ENCODE data around the gene ZNF234. TPM values are rescaled to one million over a fixed set of nuclear protein-coding genes. Genes with fewer than 3 reads are reported as not detected.

The ZNF234 gene
- total and polyA plus RNA-seq, 2 of the 8 experiments (the other 6 are each of a cell fraction or from before 2014, with no cell fraction given), result 1.9 to 12.3 TPM

- Histone ChIP-seq H3K14ac (ENCODE audit: insufficient read length) (no peak overlapping the region), H2BK20ac (ENCODE audit: low read length) (no peak overlapping the region), H3K4me3 (ENCODE audit: extremely low read depth in 1 of 4, insufficient read depth in 2 of 4, low read depth in 3 of 4, low read length in 4 of 4) (no peak overlapping the region), H4K20me1 (replicated peaks in 1 of 2; ENCODE audit: control insufficient read depth in 1 of 2, insufficient read depth in 2 of 2, low read length in 2 of 2) (no peaks in the 10 kb centered on the region), H3K4ac (replicated peaks; ENCODE audit: insufficient read length, low read depth, low read length) (no peak overlapping the region), H3K27me3 (replicated peaks in 1 of 4; ENCODE audit: control insufficient read depth in 3 of 4, extremely low read depth in 1 of 4, insufficient read depth in 3 of 4, low read length in 3 of 4) (no peaks in the 10 kb centered on the region), H2BK15ac (ENCODE audit: low read length) (no peak overlapping the region), H3K9me3 (ENCODE audit: insufficient read depth in 2 of 2, low read depth in 1 of 2, low read length in 1 of 2) (peaks cover 19 to 25% of the 10 kb centered on the region in 2 experiments), H3K4me1 (replicated peaks in 1 of 4; ENCODE audit: control insufficient read depth in 3 of 4, insufficient read depth in 4 of 4, low read length in 3 of 4) (no peaks in the 10 kb centered on the region), H3K79me1 (ENCODE audit: low read depth, low read length) (no peaks in the 10 kb centered on the region), H4K8ac (ENCODE audit: extremely low read depth, insufficient read depth, low read length) (no peak overlapping the region), H3K23me2 (ENCODE audit: low read depth, low read length) (no peaks in the 10 kb centered on the region), H3K18ac (ENCODE audit: extremely low read depth, low read length) (no peak overlapping the region), H3K9ac (replicated peaks in 1 of 4; ENCODE audit: extremely low read depth in 1 of 4, low read depth in 3 of 4, low read length in 3 of 4) (no peak overlapping the region), H2BK120ac (replicated peaks; ENCODE audit: low read depth, low read length) (no peak overlapping the region), H3K27ac (ENCODE audit: low read depth, low read length) (no peak overlapping the region), H3K56ac (replicated peaks; ENCODE audit: insufficient read length, low read depth, low read length) (no peak overlapping the region), H4K5ac (ENCODE audit: insufficient read length, low read depth, low read length) (no peak overlapping the region), H2BK12ac (ENCODE audit: low read depth, low read length) (no peak overlapping the region), H4K91ac (replicated peaks; ENCODE audit: insufficient read length, low read length) (no peak overlapping the region), H3K23ac (ENCODE audit: insufficient read length) (no peak overlapping the region), H3K79me2 (ENCODE audit: control insufficient read depth in 1 of 2, insufficient read depth in 2 of 2, low read length in 2 of 2) (no peaks in the 10 kb centered on the region), H2AK5ac (ENCODE audit: low read depth, low read length) (no peak overlapping the region), H2BK5ac (ENCODE audit: low read depth, low read length) (no peak overlapping the region), H2AFZ (ENCODE audit: low read length) (no peak overlapping the region), H3K4me2 (ENCODE audit: insufficient read depth in 1 of 2, low read depth in 2 of 2, low read length in 2 of 2) (no peak overlapping the region), H3K36me3 (ENCODE audit: control insufficient read depth in 2 of 4, insufficient read depth in 4 of 4, low read length in 3 of 4) (peaks cover 12 to 21% (median 15%) of the 10 kb centered on the region in 4 experiments; a peak in 7 of 8 replicates)
- POLR2A ChIA-PET (ENCODE audit: partially characterized antibody), result interaction anchor here (1.7 kb wide), 1 partner anchor 16 kb away, joined by 6 read pairs; the partner anchor contains the start of gene ZNF226
- TF ChIP-seq EP300 (IDR thresholded peaks at IDR 0.05; ENCODE audit: borderline replicate concordance in 1 of 2, low read depth in 2 of 2, low read length in 2 of 2) (no peak), MAFK (IDR thresholded peaks at IDR 0.05; ENCODE audit: low read depth, low read length) (no peak), PHF8 (conservative IDR thresholded peaks at IDR 0.05; ENCODE audit: low read depth, low read length) (no peak), BACH1 (IDR thresholded peaks at IDR 0.05; ENCODE audit: low read length) (no peak), CTBP2 (IDR thresholded peaks at IDR 0.05; ENCODE audit: borderline replicate concordance, insufficient read depth, insufficient read length, low read length) (no peak), SRF (IDR thresholded peaks at IDR 0.05; ENCODE audit: low read depth, low read length) (no peak), SP4 (IDR thresholded peaks at IDR 0.05; ENCODE audit: low read length) (no peak), RBBP5 (IDR thresholded peaks at IDR 0.05; ENCODE audit: borderline replicate concordance, low read depth, low read length) (no peak), TCF12 (IDR thresholded peaks at IDR 0.05; ENCODE audit: low read depth, low read length) (no peak), CBX5 (IDR thresholded peaks at IDR 0.05; ENCODE audit: low read depth, low read length) (no peak)
- CTCF ChIA-PET (ENCODE audit: partially characterized antibody), result no interaction called here
- no peak for FAIRE-seq
- no peak for DNase-seq (ENCODE audit: low read depth in 1 of 2, low spot score in 2 of 2)
Measured at GRCh38 chr19:44180968-44181367, 39.6 kb downstream of the ZNF234 start.
